Astrocyte of the spinal cord (primary cell): ENCODE data around the gene MAT1A.
"Not testable (repeated sequence)": the region's sequence is repeated elsewhere in the genome, so short reads cannot be mapped to it uniquely, and the experiment has no call there.

ENCODE experiments used
- DNase-seq: peaks from one replicate; pipeline ENCODE4 v3.0.0; 2011; ENCODE audit warnings: low read depth, low spot score
- H3K4me3 ChIP-seq: 2 replicates; pipeline ENCODE4 v1.5.1; 2011; ENCODE audit warnings: low read depth, mild to moderate bottlenecking, low read length, moderate library complexity
- CTCF ChIP-seq: IDR thresholded peaks from 2 replicates; pipeline ENCODE4 v1.5.1; 2012; ENCODE audit warnings: low read depth, mild to moderate bottlenecking, low read length, inconsistent platforms
- in situ Hi-C: cut with HindIII; loops from 2 replicates; pipeline ENCODE4 v1.10.0; 2017; ENCODE audit warnings: low sequenced_read_pairs

MAT1A gene

GRCh38 chr10:80313523-80313922, 24.1 kb upstream of the MAT1A start:
- DNase-seq, result no peak

GRCh38 chr10:80305989-80306388, 16.5 kb upstream of the MAT1A start:
- H3K4me3 ChIP-seq, in situ Hi-C loops, DNase-seq: not testable (repeated sequence)

More at GRCh38 chr10:80313523-80313922, 24.1 kb upstream of the MAT1A start:
- H3K4me3 ChIP-seq, result no peak overlapping the region
- no peak for TF ChIP-seq CTCF
- in situ Hi-C loops, result no loop called here

- TF ChIP-seq CTCF, result no peak
- no peak for DNase-seq
- no peak overlapping the region for H3K4me3 ChIP-seq
- in situ Hi-C loops, result no loop called here
Observed at GRCh38 chr10:80296942-80297341, 7.5 kb upstream of the MAT1A start.

GRCh38 chr10:80292607-80293239, 3.3 kb upstream of the MAT1A start:
- no peak for DNase-seq
- no peak for TF ChIP-seq CTCF
- in situ Hi-C loops, result no loop called here
- no peak overlapping the region for H3K4me3 ChIP-seq

GRCh38 chr10:80290474-80291220, 1.2 kb upstream of the MAT1A start:
- in situ Hi-C loops, result no loop called here
- no peak overlapping the region for H3K4me3 ChIP-seq
- TF ChIP-seq CTCF, result no peak
- no peak for DNase-seq

- in situ Hi-C loops, result no loop called here
- no peak for DNase-seq
- no peak overlapping the region for H3K4me3 ChIP-seq
- no peak for TF ChIP-seq CTCF
Observed at GRCh38 chr10:80288849-80289248, 609 bp downstream of the MAT1A start.

- H3K4me3 ChIP-seq, result no peak overlapping the region
- TF ChIP-seq CTCF, result no peak
- DNase-seq, result no peak
- in situ Hi-C loops, result no loop called here
Observed at GRCh38 chr10:80284522-80284921, 4.9 kb downstream of the MAT1A start.
